ENCODE results near the gene CRNN.

DNA sequence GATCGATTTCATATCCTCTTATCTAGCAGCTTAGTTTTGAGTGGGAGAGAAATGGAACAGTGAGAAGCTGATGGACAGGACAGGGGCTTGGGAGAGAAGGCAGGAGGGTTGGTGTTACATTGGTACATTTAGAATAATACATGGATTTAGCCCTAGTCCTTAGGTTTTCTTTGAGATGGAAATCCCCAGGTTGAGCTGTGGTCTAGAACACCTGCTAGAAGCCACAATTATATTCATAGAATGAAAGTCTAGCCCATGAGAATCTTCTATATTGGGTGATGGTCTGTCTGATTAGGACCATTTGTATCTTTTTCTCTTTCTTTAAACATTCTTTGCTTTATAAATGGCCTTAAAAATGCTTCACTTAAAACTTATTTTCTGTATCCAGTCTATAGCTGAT lies 19.9 kb downstream of the CRNN start:
- TF ChIP-seq ZFP69B (tag by site-specific recombination; IDR thresholded peaks at IDR 0.05) (no peak), PATZ1 (tag by site-specific recombination; IDR thresholded peaks at IDR 0.05) (no peak), ZNF24 (tag by site-specific recombination; IDR thresholded peaks at IDR 0.05) (no peak), ZSCAN16 (tag by site-specific recombination; IDR thresholded peaks at IDR 0.05) (no peak), ZNF548 (tag by site-specific recombination; IDR thresholded peaks at IDR 0.05) (no peak)
